GM12878 (cell line): ENCODE measurements around the gene C10orf71. TPM values are rescaled to one million over a fixed set of nuclear protein-coding genes. Genes with fewer than 3 reads are reported as not detected.

Experiments used
- ATAC-seq: fragments of 200-7000 bp; cut with Tn5 transposase; 3 replicates; pipeline ENCODE4 v1.9.1; 2020; ENCODE audit warnings: mild to moderate bottlenecking, moderate library complexity
- BruUV-seq: library from RNA; stranded (reverse); fragments of 400-500 nt; replicated peaks from 2 replicates; lab custom pipeline; 2021; lab: Mats Ljungman, UMichigan
- CTCF ChIA-PET: fragments of 300-600 bp; sonication (Branson Sonifier 250); formaldehyde crosslinking; extraction: SDS; loops from one replicate; lab custom pipeline; 2021; ENCODE audit warnings: inconsistent platforms; lab: Yijun Ruan, JAX
- POLR2A ChIA-PET: fragments of 350-600 bp; formaldehyde crosslinking; extraction: SDS; loops from one replicate; lab custom pipeline; 2021; ENCODE audit warnings: inconsistent platforms; lab: Charles Lee
- RAD21 ChIA-PET: fragments of 300-600 bp; sonication (Branson Sonifier 250); formaldehyde crosslinking; loops from one replicate; lab custom pipeline; 2023; ENCODE audit warnings: antibody characterized with exemption; ENCODE audit not compliant: unreplicated experiment; lab: Charles Lee
- SMC1A ChIA-PET: fragments of 300-600 bp; sonication (Branson Sonifier 250); formaldehyde crosslinking; loops from one replicate; lab custom pipeline; 2023; ENCODE audit not compliant: unreplicated experiment, uncharacterized antibody; lab: Charles Lee
- DNase-seq: peaks from one replicate; pipeline ENCODE4 v3.0.0-alpha.2; 2011; ENCODE audit warnings: low read depth, low spot score
- FAIRE-seq: peaks from 3 replicates; lab custom pipeline; 2011; peaks lifted over from hg19 to GRCh38; lab: Jason Lieb, UNC
- H2AFZ ChIP-seq: 2 replicates; pipeline ENCODE4 v1.6.0; 2011; ENCODE audit warnings: low read depth, low read length, control low read depth; ENCODE audit not compliant: control insufficient read depth
- H3K27ac ChIP-seq: 2 replicates; pipeline ENCODE4 v1.5.1; 2011; ENCODE audit warnings: control low read depth; ENCODE audit not compliant: control insufficient read depth, insufficient read depth
- H3K27me3 ChIP-seq, 2 experiments: replicated peaks in 1 of 2; 2 replicates each; pipeline versions ENCODE4 v1.6.0 to v1.6.1; 2011; ENCODE audit warnings: low read length in 1 of 2; ENCODE audit not compliant: control insufficient read depth in 2 of 2, insufficient read depth in 2 of 2
- H3K36me3 ChIP-seq, 2 experiments: 2 replicates each; pipeline ENCODE4 v1.5.1; 2011; ENCODE audit warnings: low read length in 1 of 2; ENCODE audit not compliant: control insufficient read depth in 2 of 2, insufficient read depth in 2 of 2
- H3K4me1 ChIP-seq: 2 replicates; pipeline ENCODE4 v1.6.1; 2011; ENCODE audit warnings: mild to moderate bottlenecking, low read length, moderate library complexity, mixed read lengths; ENCODE audit not compliant: control insufficient read depth, insufficient read depth
- H3K4me2 ChIP-seq: 2 replicates; pipeline ENCODE4 v1.6.0; 2011; ENCODE audit warnings: control low read depth; ENCODE audit not compliant: control insufficient read depth, insufficient read depth
- H3K4me3 ChIP-seq: fragments of 200-600 bp; sonication (generic); 2 replicates; pipeline ENCODE4 v1.5.1; 2016
- H3K79me2 ChIP-seq: 2 replicates; pipeline ENCODE4 v1.6.0; 2011; ENCODE audit warnings: low read length; ENCODE audit not compliant: control insufficient read depth, insufficient read depth
- H3K9ac ChIP-seq: 2 replicates; pipeline ENCODE4 v1.8.0; 2011; ENCODE audit warnings: low read length, control low read depth, mixed read lengths; ENCODE audit not compliant: control insufficient read depth, insufficient read depth
- H3K9me3 ChIP-seq: replicated peaks from 3 replicates; pipeline ENCODE4 v1.5.1; 2011; ENCODE audit warnings: mild to moderate bottlenecking, low read length; ENCODE audit not compliant: control insufficient read depth, insufficient read depth
- H4K20me1 ChIP-seq: 2 replicates; pipeline ENCODE4 v1.6.0; 2011; ENCODE audit not compliant: control insufficient read depth, insufficient read depth
- CBX5 ChIP-seq: sonication (generic); IDR thresholded peaks from 2 replicates; pipeline ENCODE4 v1.6.1; 2016; ENCODE audit warnings: low read depth, moderate library complexity, mild to moderate bottlenecking, inconsistent platforms
- ELK1 ChIP-seq: IDR thresholded peaks from 2 replicates; pipeline ENCODE4 v1.6.1; 2012; ENCODE audit warnings: low read depth, low read length, improper control_type of control experiment
- HDGF ChIP-seq: fragments of 450-650 bp; IDR thresholded peaks from 2 replicates; pipeline ENCODE4 v1.6.1; 2016; ENCODE audit warnings: antibody characterized with exemption
- IKZF2 ChIP-seq, 2 experiments: fragments of 450-650 bp; IDR thresholded peaks; 2 replicates each; pipeline ENCODE4 v1.6.1; 2017; ENCODE audit warnings: mild to moderate bottlenecking in 2 of 2, moderate library complexity in 2 of 2
- JUND ChIP-seq: IDR thresholded peaks from 2 replicates; pipeline ENCODE4 v1.6.1; 2012; ENCODE audit warnings: low read depth, mild to moderate bottlenecking, low read length, improper control_type of control experiment, moderate library complexity
- POU2F2 ChIP-seq: IDR thresholded peaks from 3 replicates; pipeline ENCODE4 v1.6.1; 2011; ENCODE audit warnings: low read depth, mild to moderate bottlenecking, low read length, borderline replicate concordance
- SIN3A ChIP-seq: IDR thresholded peaks from 2 replicates; pipeline ENCODE4 v1.6.1; 2012; ENCODE audit warnings: low read depth, low read length, improper control_type of control experiment
- WGBS: methylation state at CpG from one replicate; pipeline ENCODE4 v1.1.6; 2016; ENCODE audit warnings: low lambda C conversion rate; ENCODE audit not compliant: insufficient replicate concordance, insufficient coverage; ENCODE audit errors: missing lambda C conversion rate; 5-methylcytosine and 5-hydroxymethylcytosine counted together
- in situ Hi-C: fragments of 300-500 bp; cut with MboI; formaldehyde crosslinking; loops from 9 replicates; pipeline ENCODE4 v1.14.3; 2018; ENCODE audit warnings: mixed read lengths
- intact Hi-C: fragments of 100-400 bp; cut with micrococcal nuclease; formaldehyde crosslinking; loops from one replicate; pipeline ENCODE4 v1.14.2; 2022; ENCODE audit not compliant: unreplicated experiment
- polyA plus RNA-seq, 11 experiments: library from polyadenylated mRNA; depleted of rRNA in 4 of 11; unstranded in 6 of 11; stranded (reverse) in 5 of 11; fragments of >200 nt; fragmentation: Nextera tagmentation in 4 of 11; fragmentation: Illumina TruSeq in 1 of 11; extraction: Ambion mirVana in 4 of 11; extraction: Trizol in 1 of 11; gene quantifications; 1 replicate in 1 of 11; 2 replicates in 10 of 11; pipeline versions ENCODE4 v1.2.1 to v1.2.3, GENCODE V29; 2011 to 2016; ENCODE audit warnings: inconsistent platforms in 2 of 11, missing spikeins in 2 of 11, low read depth in 1 of 11
- total RNA-seq, 4 experiments: library from RNA; depleted of rRNA in 3 of 4; stranded (reverse); fragments of >200 nt in 3 of 4; fragmentation: Illumina TruSeq in 1 of 4; extraction: Trizol in 1 of 4; gene quantifications; 2 replicates each; pipeline versions ENCODE4 v1.2.1 to v1.2.3, GENCODE V29; 2013 to 2021

Gene C10orf71
- total and polyA plus RNA-seq, 10 of the 15 experiments (the other 5 are each of a cell fraction or from before 2014, with no cell fraction given) = not detected

- 63% methylated on average over 37 of the region's 48 CpGs for WGBS
- intact Hi-C loops = no loop called here
- Histone ChIP-seq H3K9ac (no peak overlapping the region), H3K27me3 (peaks cover 2 to 7% of the 10 kb centered on the region in 2 experiments; a peak in 3 of 4 replicates), H3K4me2 (no peak overlapping the region), H3K4me3 (no peak overlapping the region), H3K9me3 (no peaks in the 10 kb centered on the region), H3K79me2 (no peaks in the 10 kb centered on the region), H3K4me1 (no peaks in the 10 kb centered on the region), H3K36me3 (no peaks in the 10 kb centered on the region), H3K27ac (no peak overlapping the region), H4K20me1 (no peaks in the 10 kb centered on the region; the same call in 1 of the 2 replicates), H2AFZ (no peak overlapping the region)
- no peak for TF ChIP-seq HDGF
- TF ChIP-seq CBX5 = no peak
- TF ChIP-seq IKZF2 (IDR thresholded peaks at IDR 0.05) = no peak
- no peak for TF ChIP-seq JUND
- TF ChIP-seq SIN3A = no peak
- TF ChIP-seq ELK1 = no peak
- TF ChIP-seq POU2F2 = no peak
- SMC1A ChIA-PET = interaction anchor here (1.4 kb wide), 1 partner anchor 52 kb away, joined by 3 read pairs; no protein-coding TSS in a partner anchor
- POLR2A ChIA-PET = no interaction called here
- no TSS peak for BruUV-seq
- in situ Hi-C loops = no loop called here
- RAD21 ChIA-PET = no interaction called here
- ATAC-seq (no peak), DNase-seq (no peak), FAIRE-seq (no peak)
- CTCF ChIA-PET = interaction anchor here (1.9 kb wide), 1 partner anchor 186 kb away, joined by 4 read pairs; no protein-coding TSS in a partner anchor
These were observed 27.2 kb downstream of the C10orf71 start for GRCh38 chr10:49325916-49326783.
